Central memory CD8-positive, alpha-beta T cell (primary cell): Measurements from ENCODE around the gene TACO1.

Experiments used
- ATAC-seq: fragments of 150-1000 bp; cut with Tn5 transposase; replicated peaks from 2 replicates; pipeline ENCODE4 v1.10.0; 2022; ENCODE audit warnings: mild to moderate bottlenecking, moderate FRiP score, moderate number of reproducible peaks; ENCODE audit not compliant: poor library complexity, severe bottlenecking; ENCODE audit errors: extremely low read depth
- DNase-seq, 2 donors: peaks; one replicate each; pipeline ENCODE4 v3.0.0; 2021; ENCODE audit warnings: low spot score in 2 of 2
- H3K27ac Mint-ChIP-seq: one replicate; pipeline ENCODE4 v1.8.0; 2022; ENCODE audit warnings: low read depth, mild to moderate bottlenecking, moderate library complexity, mixed read lengths
- H3K27me3 Mint-ChIP-seq: one replicate; pipeline ENCODE4 v1.8.0; 2022; ENCODE audit warnings: mixed read lengths
- H3K36me3 Mint-ChIP-seq: one replicate; pipeline ENCODE4 v1.8.0; 2022; ENCODE audit warnings: mild to moderate bottlenecking, moderate library complexity, mixed read lengths; ENCODE audit not compliant: insufficient read depth
- H3K4me1 Mint-ChIP-seq: one replicate; pipeline ENCODE4 v1.8.0; 2022; ENCODE audit warnings: mixed read lengths
- H3K4me3 Mint-ChIP-seq: one replicate; pipeline ENCODE4 v1.8.0; 2022; ENCODE audit warnings: mild to moderate bottlenecking, moderate library complexity, mixed read lengths
- H3K9me3 Mint-ChIP-seq: one replicate; pipeline ENCODE4 v1.8.0; 2022; ENCODE audit warnings: mixed read lengths

The TACO1 gene

DNA sequence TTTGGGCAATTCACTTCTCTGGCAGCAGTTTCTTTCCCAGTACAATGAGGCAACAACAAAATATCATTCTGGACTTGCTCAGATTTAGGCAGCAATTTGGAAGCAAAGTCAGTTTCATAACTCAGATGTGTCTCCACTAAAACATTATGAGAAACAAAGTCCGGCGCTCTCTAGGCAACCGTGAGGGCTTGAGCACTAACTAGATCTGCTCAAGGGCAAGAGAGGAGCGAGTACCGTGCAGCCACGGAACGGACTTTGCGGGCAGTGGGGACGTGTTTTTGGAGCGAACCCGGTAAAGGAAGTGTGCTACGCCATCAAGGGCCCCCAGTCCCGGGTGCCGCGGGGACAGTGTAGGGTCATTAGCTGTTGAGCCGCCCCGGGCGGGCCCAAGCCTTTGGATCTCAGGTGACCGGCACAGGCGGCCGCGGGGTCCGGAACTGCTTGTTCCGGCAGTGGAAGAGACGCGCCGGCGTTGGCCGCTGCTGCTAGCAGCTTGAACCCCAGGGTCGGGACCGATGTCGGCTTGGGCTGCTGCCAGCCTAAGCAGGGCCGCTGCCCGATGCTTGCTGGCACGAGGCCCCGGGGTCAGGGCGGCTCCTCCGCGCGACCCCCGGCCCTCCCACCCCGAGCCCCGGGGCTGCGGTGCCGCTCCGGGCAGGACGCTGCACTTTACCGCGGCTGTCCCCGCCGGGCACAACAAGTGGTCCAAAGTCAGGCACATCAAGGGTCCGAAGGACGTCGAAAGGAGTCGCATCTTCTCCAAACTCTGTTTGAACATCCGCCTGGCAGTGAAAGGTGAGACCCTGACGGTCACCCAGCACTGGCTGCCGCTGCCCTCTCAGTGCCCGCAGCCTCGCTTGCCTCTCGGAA is at the start of gene TACO1:
TACO1 (plus strand) TSS at position 327 of the 870 bp plus-strand sequence; CDS start at position 516, 189 bp downstream.
- Mint-ChIP-seq H3K4me1 (peaks cover 32% of the 10 kb centered on the region), H3K4me3 (peak within 1 kb of the TSS; percentile 88), H3K27ac (peak within 1 kb of the TSS; percentile 88), H3K9me3 (no peaks in the 10 kb centered on the region), H3K36me3 (peaks cover 15% of the 10 kb centered on the region), H3K27me3 (no peaks in the 10 kb centered on the region)
- DNase-seq (peak; percentile 55 to 69), ATAC-seq (peak; percentile 45)

DNA sequence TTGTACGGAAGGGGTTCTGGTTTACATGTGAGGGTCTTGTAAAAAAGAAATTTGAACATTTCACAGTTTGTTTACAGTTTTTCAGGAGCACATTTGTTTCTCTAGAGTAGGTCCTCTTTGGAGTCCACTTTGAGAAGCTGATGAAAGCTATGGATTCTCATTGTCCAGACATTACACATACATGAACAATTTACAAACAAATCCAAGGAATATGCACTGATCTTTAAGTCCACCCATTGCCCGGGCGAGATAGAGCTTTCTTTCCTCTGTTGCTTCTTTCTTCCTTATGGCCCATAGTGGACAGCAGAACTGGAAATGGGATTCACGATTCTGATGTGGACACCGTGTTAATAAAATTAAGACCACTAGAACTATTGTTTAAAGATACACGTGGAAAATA is 48.5 kb upstream of the TACO1 start:
- H3K4me3 Mint-ChIP-seq = peak overlapping the region; percentile 97
- ATAC-seq (no peak), DNase-seq (no peak)
- no peaks in the 10 kb centered on the region for H3K27me3 Mint-ChIP-seq
- H3K4me1 Mint-ChIP-seq = peaks cover 63% of the 10 kb centered on the region
- no peaks in the 10 kb centered on the region for H3K9me3 Mint-ChIP-seq
- H3K27ac Mint-ChIP-seq = peak overlapping the region; percentile 93
- peaks cover 20% of the 10 kb centered on the region for H3K36me3 Mint-ChIP-seq

GRCh38 chr17:63555500-63556156 is 45.1 kb upstream of the TACO1 start:
- no peak for ATAC-seq
- peak overlapping the region; percentile 70 for H3K27ac Mint-ChIP-seq

GRCh38 chr17:63557416-63557815 is 43.3 kb upstream of the TACO1 start:
- no peak for DNase-seq
- Mint-ChIP-seq H3K27ac (peak overlapping the region; percentile 65), H3K4me3 (no peak overlapping the region), H3K9me3 (no peaks in the 10 kb centered on the region), H3K4me1 (peaks cover 70% of the 10 kb centered on the region), H3K27me3 (no peaks in the 10 kb centered on the region), H3K36me3 (peaks cover 15% of the 10 kb centered on the region)
- no peak for ATAC-seq

More at GRCh38 chr17:63555500-63556156, 45.1 kb upstream of the TACO1 start:
- peaks cover 15% of the 10 kb centered on the region for H3K36me3 Mint-ChIP-seq
- no peaks in the 10 kb centered on the region for H3K9me3 Mint-ChIP-seq
- peak overlapping the region; percentile 13 for H3K4me3 Mint-ChIP-seq
- H3K27me3 Mint-ChIP-seq = no peaks in the 10 kb centered on the region
- H3K4me1 Mint-ChIP-seq = peaks cover 70% of the 10 kb centered on the region
- DNase-seq = no peak

DNA sequence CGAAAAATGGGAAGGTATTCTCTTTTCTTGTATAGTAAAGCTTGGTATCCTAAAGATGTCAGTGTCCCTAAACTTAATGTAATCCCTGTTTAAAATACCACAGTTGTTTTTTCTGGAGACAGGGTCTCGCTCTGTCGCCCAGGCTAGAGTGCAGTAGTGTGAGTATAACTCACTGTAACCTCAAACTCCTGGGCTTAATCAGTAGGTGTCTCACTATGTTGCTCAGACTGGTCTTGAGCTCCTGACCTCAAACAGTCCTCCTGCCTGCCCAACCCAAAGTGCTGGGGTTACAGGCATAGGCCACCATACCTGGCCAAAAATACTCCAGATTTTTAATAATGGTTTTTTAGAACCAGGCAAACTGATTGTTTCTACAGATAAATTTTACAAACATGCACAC is 42.3 kb upstream of the TACO1 start:
- H3K27ac Mint-ChIP-seq = no peak overlapping the region

DNA sequence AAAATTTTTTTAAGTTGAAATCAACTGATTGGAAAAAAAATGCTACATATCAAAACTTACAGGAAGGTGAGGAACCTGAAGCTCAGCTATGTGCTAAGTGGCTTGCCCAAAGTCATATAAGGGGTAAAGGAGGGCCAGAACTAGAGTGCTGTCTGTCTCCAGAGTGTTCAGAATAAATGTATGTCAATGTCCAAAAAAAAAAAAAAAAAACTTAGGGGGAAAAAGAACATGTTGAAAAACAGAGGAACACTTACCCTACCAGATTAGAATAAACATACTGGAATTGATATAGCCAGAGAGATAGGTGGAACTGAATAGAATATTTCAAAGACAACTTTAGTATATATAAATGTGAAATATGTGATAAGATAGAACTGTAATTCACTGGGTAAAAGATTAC is 38.9 kb upstream of the TACO1 start:
- Mint-ChIP-seq H3K4me1 (peaks cover 56% of the 10 kb centered on the region), H3K36me3 (peaks cover 7% of the 10 kb centered on the region), H3K27me3 (no peaks in the 10 kb centered on the region), H3K9me3 (no peaks in the 10 kb centered on the region), H3K4me3 (no peak overlapping the region), H3K27ac (no peak overlapping the region)
- ATAC-seq (no peak), DNase-seq (no peak)

More for the DNA sequence above, 42.3 kb upstream of the TACO1 start:
- peaks cover 67% of the 10 kb centered on the region for H3K4me1 Mint-ChIP-seq
- H3K4me3 Mint-ChIP-seq = no peak overlapping the region
- H3K9me3 Mint-ChIP-seq = no peaks in the 10 kb centered on the region
- no peaks in the 10 kb centered on the region for H3K27me3 Mint-ChIP-seq
- DNase-seq = no peak
- peaks cover 11% of the 10 kb centered on the region for H3K36me3 Mint-ChIP-seq
- ATAC-seq = no peak

- peaks cover 60% of the 10 kb centered on the region for H3K4me1 Mint-ChIP-seq
These were observed 37.4 kb upstream of the TACO1 start for GRCh38 chr17:63563339-63563738.

GRCh38 chr17:63564562-63564961 is 36.1 kb upstream of the TACO1 start:
- peaks cover 65% of the 10 kb centered on the region for H3K4me1 Mint-ChIP-seq
- H3K27me3 Mint-ChIP-seq = no peaks in the 10 kb centered on the region
- no peak overlapping the region for H3K27ac Mint-ChIP-seq
- no peak overlapping the region for H3K4me3 Mint-ChIP-seq
- H3K36me3 Mint-ChIP-seq = peaks cover 9% of the 10 kb centered on the region
- H3K9me3 Mint-ChIP-seq = no peaks in the 10 kb centered on the region
- ATAC-seq (no peak), DNase-seq (no peak)

More at GRCh38 chr17:63563339-63563738, 37.4 kb upstream of the TACO1 start:
- Mint-ChIP-seq H3K4me3 (no peak overlapping the region), H3K27ac (no peak overlapping the region), H3K9me3 (no peaks in the 10 kb centered on the region), H3K27me3 (no peaks in the 10 kb centered on the region), H3K36me3 (peaks cover 6% of the 10 kb centered on the region)
- ATAC-seq (no peak), DNase-seq (no peak)

GRCh38 chr17:63567229-63567628 is 33.5 kb upstream of the TACO1 start:
- no peaks in the 10 kb centered on the region for H3K9me3 Mint-ChIP-seq
- no peak overlapping the region for H3K27ac Mint-ChIP-seq
- DNase-seq (no peak), ATAC-seq (no peak)
- no peaks in the 10 kb centered on the region for H3K27me3 Mint-ChIP-seq
- peaks cover 60% of the 10 kb centered on the region for H3K4me1 Mint-ChIP-seq
- peaks cover 9% of the 10 kb centered on the region for H3K36me3 Mint-ChIP-seq
- no peak overlapping the region for H3K4me3 Mint-ChIP-seq

DNA sequence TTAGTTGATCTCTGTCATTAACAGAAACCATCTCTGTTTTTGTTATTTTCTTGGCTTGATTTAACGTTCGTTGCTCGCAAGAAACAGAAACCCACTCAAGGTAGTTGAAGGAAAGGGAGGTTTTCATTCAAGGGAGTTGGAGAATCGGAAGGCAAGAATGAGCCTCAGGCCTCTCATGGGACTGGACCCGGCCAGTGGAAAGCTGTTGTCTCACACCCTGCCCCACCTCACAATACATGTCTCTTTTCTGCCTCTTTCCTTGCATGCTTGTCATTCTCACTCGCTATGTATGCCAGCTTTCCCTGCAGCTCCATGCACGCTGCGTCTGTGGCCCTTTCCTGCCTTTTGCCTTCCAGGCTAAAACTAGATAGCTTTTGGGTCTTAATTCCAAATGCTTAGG is 32.1 kb upstream of the TACO1 start:
- peaks cover 9% of the 10 kb centered on the region for H3K36me3 Mint-ChIP-seq
- H3K27me3 Mint-ChIP-seq = no peaks in the 10 kb centered on the region
- H3K4me1 Mint-ChIP-seq = peaks cover 55% of the 10 kb centered on the region
- no peaks in the 10 kb centered on the region for H3K9me3 Mint-ChIP-seq
- ATAC-seq (no peak), DNase-seq (no peak)
- no peak overlapping the region for H3K4me3 Mint-ChIP-seq
- no peak overlapping the region for H3K27ac Mint-ChIP-seq

GRCh38 chr17:63571632-63572310 is 28.9 kb upstream of the TACO1 start:
- ATAC-seq = no peak
- no peak for DNase-seq
- H3K4me1 Mint-ChIP-seq = peaks cover 57% of the 10 kb centered on the region
- H3K9me3 Mint-ChIP-seq = no peaks in the 10 kb centered on the region
- no peaks in the 10 kb centered on the region for H3K27me3 Mint-ChIP-seq
- H3K36me3 Mint-ChIP-seq = peaks cover 19% of the 10 kb centered on the region
- H3K4me3 Mint-ChIP-seq = peak overlapping the region; percentile 6
- peak overlapping the region; percentile 38 for H3K27ac Mint-ChIP-seq

DNA sequence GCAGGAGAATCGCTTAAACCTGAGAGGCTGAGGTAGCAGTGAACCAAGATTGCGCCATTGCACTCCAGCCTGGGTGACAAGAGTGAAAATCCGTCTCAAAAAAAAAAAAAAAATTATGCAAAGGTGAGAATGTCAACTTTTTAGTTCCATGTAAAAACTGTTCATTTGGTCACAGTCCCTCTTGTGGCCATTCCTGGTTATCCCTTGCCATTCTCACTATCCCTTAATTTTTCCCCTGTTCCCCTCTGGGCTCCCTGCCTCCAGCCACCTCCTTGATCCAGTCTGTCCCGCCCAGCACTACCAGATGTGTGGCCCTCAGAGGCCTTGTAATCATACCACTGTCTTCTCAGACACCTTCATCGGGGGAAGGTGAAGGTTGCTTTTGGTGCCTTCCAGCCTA is 27.1 kb upstream of the TACO1 start:
- Mint-ChIP-seq H3K4me3 (no peak overlapping the region), H3K36me3 (peaks cover 21% of the 10 kb centered on the region), H3K27me3 (no peaks in the 10 kb centered on the region), H3K9me3 (no peaks in the 10 kb centered on the region), H3K27ac (no peak overlapping the region), H3K4me1 (peaks cover 48% of the 10 kb centered on the region)
- no peak for ATAC-seq
- no peak for DNase-seq
